CD4-positive, alpha-beta T cell treated with Interleukin-17A for 4 hours (primary cell): ENCODE measurements around the gene SYNPR.

ENCODE experiments used
- DNase-seq: peaks from one replicate; pipeline ENCODE4 v3.0.0-alpha.2; 2020; ENCODE audit warnings: mixed read lengths

Gene SYNPR

GRCh38 chr3:63562323-63562722, 284.2 kb downstream of the SYNPR start:
- no peak for DNase-seq

- DNase-seq: no peak
These were observed 285.5 kb downstream of the SYNPR start for GRCh38 chr3:63563572-63563971.

- no peak for DNase-seq
These were observed 287.1 kb downstream of the SYNPR start for GRCh38 chr3:63565220-63565619.

- DNase-seq: no peak
These were observed 293.6 kb downstream of the SYNPR start for GRCh38 chr3:63571682-63572081.

DNA sequence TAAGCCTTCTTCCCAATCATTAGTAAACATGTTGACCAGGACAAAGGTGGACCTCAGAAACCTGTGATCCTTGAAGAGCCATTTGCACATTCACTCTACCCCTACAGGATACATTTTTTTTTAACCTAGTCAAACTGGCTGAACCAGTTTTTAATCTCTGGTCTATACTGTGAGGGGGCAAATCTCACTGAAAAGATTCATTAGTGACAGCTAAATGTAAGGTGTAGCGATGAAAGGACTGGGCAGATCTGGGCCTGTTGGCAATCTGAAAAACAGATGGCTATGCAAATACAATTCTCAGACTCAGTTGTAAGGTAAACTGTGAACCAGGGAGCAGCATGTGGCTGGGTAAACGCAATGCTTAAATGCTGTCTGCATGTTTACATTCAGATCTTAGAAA, 298.7 kb downstream of the SYNPR start:
- DNase-seq: no peak

- DNase-seq: no peak
These were observed 300.8 kb downstream of the SYNPR start for GRCh38 chr3:63578858-63579257.

DNA sequence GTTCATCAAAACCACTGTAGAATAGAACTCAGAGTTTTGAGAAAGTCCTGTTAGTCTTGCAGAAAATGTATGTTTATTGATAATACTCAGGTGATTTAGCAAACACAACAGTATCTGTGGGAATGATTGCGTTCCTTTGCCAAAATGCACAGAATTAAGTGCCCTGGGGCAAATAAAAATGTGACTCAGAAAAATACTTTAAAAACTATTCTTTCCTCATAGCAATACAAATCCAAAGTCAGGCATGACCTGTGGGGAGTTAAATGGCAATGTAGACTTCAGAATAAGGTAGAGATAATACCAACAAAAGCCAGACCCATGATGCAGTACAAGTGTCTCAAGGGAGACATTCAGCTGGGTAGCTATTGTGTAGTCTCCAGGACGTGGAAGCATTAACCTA, 302.0 kb downstream of the SYNPR start:
- no peak for DNase-seq

GRCh38 chr3:63582943-63583500, 304.9 kb downstream of the SYNPR start:
- DNase-seq: no peak

DNA sequence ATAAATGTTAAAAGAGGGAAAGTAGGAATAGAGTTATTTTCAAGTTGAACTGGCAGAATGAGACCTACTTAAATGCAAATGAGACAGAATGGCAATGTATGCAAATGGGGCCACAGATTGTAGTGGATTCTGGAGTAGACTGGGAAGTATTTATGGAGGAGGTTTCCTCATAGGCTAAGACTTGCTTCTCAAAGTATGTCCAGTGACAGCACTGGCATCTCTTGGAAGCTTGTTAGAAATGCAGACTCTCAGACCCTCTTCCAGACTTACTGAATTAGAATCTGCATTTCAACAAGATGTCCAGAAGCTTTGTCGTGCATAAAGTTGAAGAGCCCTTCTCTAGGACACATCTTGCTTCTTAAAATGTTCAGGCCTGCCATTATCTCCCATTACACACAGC, 306.6 kb downstream of the SYNPR start:
- no peak for DNase-seq

GRCh38 chr3:63585927-63586326, 307.8 kb downstream of the SYNPR start:
- no peak for DNase-seq

- DNase-seq: no peak
These were observed 310.8 kb downstream of the SYNPR start for GRCh38 chr3:63588895-63589294.

DNA sequence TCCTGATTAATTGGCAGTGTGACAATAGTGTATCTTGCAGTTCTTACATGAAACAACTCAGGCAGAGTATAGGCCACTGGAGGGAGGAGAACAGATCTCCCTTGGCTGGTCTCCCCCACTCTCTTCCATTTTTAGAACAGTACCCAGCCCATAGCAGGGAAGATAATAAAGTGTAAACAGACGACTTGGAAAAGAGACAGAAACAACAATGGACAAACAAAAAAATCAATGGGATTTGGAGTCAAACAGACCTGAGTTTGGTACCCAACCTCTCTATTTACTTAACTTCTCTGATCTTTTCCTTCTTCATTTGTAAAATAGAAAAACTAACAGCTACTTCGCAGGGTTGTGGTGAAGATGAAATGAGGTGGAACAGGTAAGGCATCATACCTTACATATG, 315.7 kb downstream of the SYNPR start:
- no peak for DNase-seq

- no peak for DNase-seq
These were observed 317.1 kb downstream of the SYNPR start for GRCh38 chr3:63595221-63595620.

- DNase-seq: no peak
These were observed 318.9 kb downstream of the SYNPR start for GRCh38 chr3:63597019-63597418.

DNA sequence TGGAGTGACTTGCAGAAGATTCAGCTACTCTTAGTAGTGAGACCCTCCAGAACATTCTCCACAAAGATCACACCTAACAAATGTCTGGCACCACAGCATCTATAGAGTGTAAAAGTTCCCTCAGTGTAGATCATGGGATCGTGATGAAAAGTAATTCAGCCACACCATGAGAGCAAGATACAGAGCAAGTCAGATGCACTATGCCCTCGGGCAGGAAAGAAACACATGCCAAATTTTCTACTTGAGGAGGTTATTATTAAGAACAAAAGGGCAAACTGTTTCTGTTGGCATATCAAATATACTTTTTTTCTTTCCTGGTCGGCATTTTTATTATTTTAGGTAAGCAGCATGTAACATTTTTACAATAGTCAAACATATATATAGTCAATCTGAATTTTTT, 329.6 kb downstream of the SYNPR start:
- DNase-seq: no peak

GRCh38 chr3:63609408-63609807, 331.3 kb downstream of the SYNPR start:
- no peak for DNase-seq

DNA sequence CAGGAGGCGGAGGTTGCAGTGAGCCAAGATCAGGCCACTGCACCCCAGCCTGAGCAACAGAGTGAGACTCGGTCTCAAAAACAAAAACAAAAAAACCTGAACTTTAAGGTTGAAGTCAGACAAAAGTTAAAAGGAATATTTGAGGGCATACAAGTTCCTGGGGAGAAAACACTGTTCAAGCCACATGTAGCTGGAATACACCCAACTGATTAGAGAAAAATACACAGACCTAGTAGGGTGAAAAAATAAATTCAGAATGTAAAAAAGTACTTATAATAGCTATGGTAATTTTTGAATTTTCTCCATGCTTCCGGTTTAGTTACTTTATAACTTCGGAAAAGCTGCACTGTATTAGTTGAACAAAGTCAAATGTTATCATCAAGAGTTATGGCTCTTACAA, 331.7 kb downstream of the SYNPR start:
- DNase-seq: no peak

- no peak for DNase-seq
These were observed 333.3 kb downstream of the SYNPR start for GRCh38 chr3:63611382-63611781.

DNA sequence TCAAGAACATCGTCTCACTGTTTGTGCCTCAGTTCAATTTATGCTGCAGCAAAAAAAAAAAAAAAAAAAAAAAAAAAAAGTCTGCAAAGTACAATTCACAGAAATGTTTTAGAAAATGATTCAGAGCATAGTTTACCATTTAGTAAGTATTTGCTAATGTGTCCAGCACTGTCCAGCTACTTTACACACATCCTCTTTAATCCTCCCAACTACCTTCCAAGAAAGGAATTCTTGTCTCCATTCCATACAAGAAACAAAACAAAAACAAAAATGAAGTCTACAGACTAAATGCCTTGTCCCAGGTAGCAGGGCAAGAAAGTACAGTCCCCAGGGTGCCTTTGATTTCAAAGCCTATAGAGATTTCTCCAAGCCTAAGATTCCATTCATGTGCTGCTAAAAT, 335.5 kb downstream of the SYNPR start:
- DNase-seq: no peak

DNA sequence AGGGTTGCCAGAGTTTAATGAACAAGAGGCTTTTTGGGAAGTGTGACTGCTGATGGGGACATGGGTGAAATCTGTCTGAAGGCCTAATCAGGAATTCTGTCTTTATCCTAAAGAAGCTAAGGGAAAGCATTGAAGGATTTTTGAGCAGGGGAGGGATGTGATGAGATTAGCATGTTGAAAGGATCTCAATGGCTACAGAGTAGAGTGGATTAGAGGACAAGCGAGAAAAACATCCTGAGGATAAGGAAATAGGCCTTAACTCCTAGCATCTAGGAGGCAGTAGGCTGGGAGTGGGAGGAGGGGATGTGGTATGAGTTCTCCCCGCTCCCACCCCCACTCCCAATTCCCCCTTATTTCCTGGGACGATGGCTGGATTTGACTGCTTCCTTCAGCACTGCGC, 339.3 kb downstream of the SYNPR start:
- no peak for DNase-seq

GRCh38 chr3:63624941-63625560, 346.9 kb downstream of the SYNPR start:
- DNase-seq: no peak

DNA sequence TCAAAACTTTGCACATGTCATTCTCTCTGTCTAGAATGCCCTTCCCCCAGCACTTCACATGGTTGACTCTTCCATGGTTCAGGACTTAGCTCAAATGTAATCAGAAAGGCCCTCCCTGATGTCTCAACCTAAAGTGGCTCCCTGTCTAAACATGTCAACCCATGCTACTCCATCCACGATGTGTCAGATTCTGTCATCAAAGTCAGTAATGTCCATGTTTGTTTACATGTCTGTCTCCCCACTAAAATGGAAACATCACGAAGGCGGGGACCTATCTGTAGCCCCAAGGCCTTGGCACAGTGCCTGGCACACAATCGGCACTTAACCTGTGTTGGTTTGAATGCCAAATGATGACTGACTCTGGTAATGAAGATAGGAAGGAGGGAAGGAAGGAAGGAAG, 353.6 kb downstream of the SYNPR start:
- DNase-seq: no peak

- DNase-seq: no peak
These were observed 357.1 kb downstream of the SYNPR start for GRCh38 chr3:63635186-63635585.

GRCh38 chr3:63639806-63640205, 361.7 kb downstream of the SYNPR start:
- DNase-seq: no peak

DNA sequence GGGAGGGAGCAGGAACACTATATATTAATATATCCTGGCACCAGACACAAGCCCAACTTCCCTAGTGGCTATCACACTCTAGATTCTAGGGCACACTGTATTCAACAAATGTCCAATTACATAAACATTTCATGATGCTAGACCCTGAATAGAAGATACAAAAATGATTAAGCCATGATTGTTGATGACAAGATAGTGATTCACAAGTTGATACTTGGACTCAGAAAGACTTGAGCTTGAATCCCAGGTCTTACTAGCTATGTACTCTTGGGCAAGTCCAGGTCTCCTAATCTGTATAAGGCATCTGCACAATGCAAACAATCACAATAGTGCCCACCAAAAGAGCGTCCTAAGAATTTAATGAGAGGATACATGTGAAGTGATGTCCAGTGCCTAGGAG, 364.4 kb downstream of the SYNPR start:
- DNase-seq: no peak
